GM23338 (cell line): Measurements from ENCODE around the gene PIM2. TPM values are rescaled to one million over a fixed set of nuclear protein-coding genes. Genes with fewer than 3 reads are reported as not detected.

Experiments
- ATAC-seq: fragments of 200-7000 bp; cut with Tn5 transposase; 3 replicates; pipeline ENCODE4 v1.9.1; 2020
- DNase-seq: peaks from one replicate; pipeline ENCODE4 v3.0.0-alpha.2; 2015; ENCODE audit warnings: low spot score
- H2AFZ ChIP-seq: fragments of 200-600 bp; sonication (generic); 2 replicates; pipeline ENCODE4 v1.8.0; 2016; ENCODE audit warnings: antibody characterized with exemption, mild to moderate bottlenecking, moderate library complexity
- H3F3A ChIP-seq: fragments of 200-600 bp; sonication (generic); replicated peaks from 2 replicates; pipeline ENCODE4 v1.8.0; 2017; ENCODE audit warnings: antibody characterized with exemption, mixed run types, low read depth
- H3K27ac ChIP-seq: fragments of 200-600 bp; sonication (generic); 2 replicates; pipeline ENCODE4 v1.6.1; 2016; ENCODE audit warnings: low read depth
- H3K27me3 ChIP-seq: fragments of 200-600 bp; sonication (generic); 2 replicates; pipeline ENCODE4 v1.8.0; 2016; ENCODE audit warnings: mild to moderate bottlenecking, mixed run types, moderate library complexity; ENCODE audit not compliant: insufficient read depth
- H3K36me3 ChIP-seq: fragments of 200-600 bp; sonication (generic); 2 replicates; pipeline ENCODE4 v1.8.0; 2016; ENCODE audit warnings: mild to moderate bottlenecking; ENCODE audit not compliant: insufficient read depth
- H3K4me1 ChIP-seq: fragments of 200-600 bp; sonication (generic); 2 replicates; pipeline ENCODE4 v1.8.0; 2016; ENCODE audit warnings: mild to moderate bottlenecking, moderate library complexity; ENCODE audit not compliant: insufficient read depth
- H3K4me2 ChIP-seq: fragments of 200-600 bp; sonication (generic); 2 replicates; pipeline ENCODE4 v1.7.1; 2017; ENCODE audit warnings: mixed run types
- H3K4me3 ChIP-seq: fragments of 200-600 bp; sonication (generic); 2 replicates; pipeline ENCODE4 v1.6.1; 2016; ENCODE audit warnings: mixed run types
- H3K79me2 ChIP-seq: fragments of 200-600 bp; sonication (generic); replicated peaks from 2 replicates; pipeline ENCODE4 v1.8.0; 2017; ENCODE audit warnings: mild to moderate bottlenecking; ENCODE audit not compliant: insufficient read depth
- H3K9me2 ChIP-seq: fragments of 200-600 bp; sonication (generic); 2 replicates; pipeline ENCODE4 v1.8.0; 2017; ENCODE audit not compliant: insufficient read depth
- H4K20me1 ChIP-seq: fragments of 200-600 bp; sonication (generic); replicated peaks from 2 replicates; pipeline ENCODE4 v1.8.0; 2017; ENCODE audit warnings: mild to moderate bottlenecking; ENCODE audit not compliant: insufficient read depth
- H3K27ac Mint-ChIP-seq: 2 replicates; pipeline ENCODE4 v1.8.0; 2020; ENCODE audit warnings: inconsistent platforms, mild to moderate bottlenecking, moderate library complexity, mixed read lengths
- H3K27me3 Mint-ChIP-seq: 3 replicates; pipeline ENCODE4 v1.8.0; 2022; ENCODE audit warnings: low read depth, mild to moderate bottlenecking, moderate library complexity, mixed read lengths, inconsistent platforms; ENCODE audit not compliant: insufficient read depth, poor library complexity
- H3K36me3 Mint-ChIP-seq: 3 replicates; pipeline ENCODE4 v1.8.0; 2021; ENCODE audit warnings: low read depth, mild to moderate bottlenecking, inconsistent platforms, moderate library complexity, mixed read lengths
- H3K4me1 Mint-ChIP-seq: 3 replicates; pipeline ENCODE4 v1.8.0; 2020; ENCODE audit warnings: mild to moderate bottlenecking, inconsistent platforms, mixed read lengths
- H3K4me3 Mint-ChIP-seq: 3 replicates; pipeline ENCODE4 v1.8.0; 2021; ENCODE audit warnings: moderate library complexity, mild to moderate bottlenecking, inconsistent platforms, mixed read lengths
- H3K9me3 Mint-ChIP-seq: 3 replicates; pipeline ENCODE4 v1.8.0; 2020; ENCODE audit warnings: moderate library complexity, mild to moderate bottlenecking, inconsistent platforms, mixed read lengths
- CREB1 ChIP-seq: fragments of 250-450 bp; sonication (Bioruptor Pico); IDR thresholded peaks from 2 replicates; pipeline ENCODE4 v1.5.0; 2020; ENCODE audit warnings: low read depth, mild to moderate bottlenecking, moderate library complexity
- EZH2phosphoT487 ChIP-seq: fragments of 200-600 bp; sonication (generic); IDR thresholded peaks from one replicate; pipeline ENCODE4 v1.8.1; 2018; ENCODE audit warnings: antibody characterized with exemption; ENCODE audit not compliant: unreplicated experiment
- NANOG ChIP-seq: IDR thresholded peaks from 2 replicates; pipeline ENCODE4 v1.6.1; 2016; ENCODE audit warnings: antibody characterized with exemption, borderline replicate concordance
- POLR2AphosphoS5 ChIP-seq: IDR thresholded peaks from 2 replicates; pipeline ENCODE4 v1.6.1; 2016; ENCODE audit warnings: antibody characterized with exemption, low read depth
- STAT1 ChIP-seq: IDR thresholded peaks from one replicate; pipeline ENCODE4 v1.6.1; 2016; ENCODE audit warnings: antibody characterized with exemption; ENCODE audit not compliant: unreplicated experiment
- ZNF114 ChIP-seq: fragments of 250-450 bp; sonication (Bioruptor Pico); IDR thresholded peaks from 2 replicates; pipeline ENCODE4 v1.5.0; 2020; ENCODE audit warnings: mild to moderate bottlenecking, moderate library complexity
- polyA plus RNA-seq: library from polyadenylated mRNA; unstranded; fragments of >200 nt; fragmentation: Nextera tagmentation; extraction: Ambion mirVana; gene quantifications from 2 replicates; pipeline ENCODE4 v1.2.1, GENCODE V29; 2016
- total RNA-seq: library from RNA; depleted of rRNA; stranded (reverse); fragments of >200 nt; shearing (Covaris generic); gene quantifications from 2 replicates; pipeline ENCODE4 v1.2.3, GENCODE V29; 2014
- TF ChIP-seq, protein P1 (sequence below): fragments of 250-450 bp; sonication (Bioruptor Pico); IDR thresholded peaks from 2 replicates; pipeline ENCODE4 v1.5.0; 2020; ENCODE audit warnings: mild to moderate bottlenecking, moderate library complexity
- TF ChIP-seq, protein P2 (sequence below): IDR thresholded peaks from 2 replicates; pipeline ENCODE4 v1.6.1; 2016; ENCODE audit warnings: antibody characterized with exemption

The PIM2 gene
- total and polyA plus RNA-seq, 2 experiments from 2014 or later, result 237 to 359 TPM

DNA sequence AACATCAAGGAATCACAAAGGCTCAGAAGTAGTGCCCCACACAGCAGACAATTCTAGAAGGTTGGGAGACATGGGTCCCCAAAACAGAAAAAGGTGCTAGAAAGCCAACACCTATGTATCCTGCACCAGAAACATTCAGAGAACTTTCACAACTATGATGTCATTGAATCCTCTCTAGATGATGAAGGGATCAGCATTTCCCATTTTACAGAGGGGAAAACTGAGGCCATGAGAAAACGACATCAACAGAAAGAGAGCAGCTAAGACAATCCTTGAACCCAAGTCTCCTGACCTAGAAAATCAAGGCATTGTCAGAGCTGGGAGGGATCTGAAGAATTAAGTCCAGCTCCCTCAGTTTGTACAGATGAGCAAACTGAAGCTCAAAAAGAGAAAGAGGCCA, 49.6 kb upstream of the PIM2 start (continued):
- TF ChIP-seq, protein P1, sequence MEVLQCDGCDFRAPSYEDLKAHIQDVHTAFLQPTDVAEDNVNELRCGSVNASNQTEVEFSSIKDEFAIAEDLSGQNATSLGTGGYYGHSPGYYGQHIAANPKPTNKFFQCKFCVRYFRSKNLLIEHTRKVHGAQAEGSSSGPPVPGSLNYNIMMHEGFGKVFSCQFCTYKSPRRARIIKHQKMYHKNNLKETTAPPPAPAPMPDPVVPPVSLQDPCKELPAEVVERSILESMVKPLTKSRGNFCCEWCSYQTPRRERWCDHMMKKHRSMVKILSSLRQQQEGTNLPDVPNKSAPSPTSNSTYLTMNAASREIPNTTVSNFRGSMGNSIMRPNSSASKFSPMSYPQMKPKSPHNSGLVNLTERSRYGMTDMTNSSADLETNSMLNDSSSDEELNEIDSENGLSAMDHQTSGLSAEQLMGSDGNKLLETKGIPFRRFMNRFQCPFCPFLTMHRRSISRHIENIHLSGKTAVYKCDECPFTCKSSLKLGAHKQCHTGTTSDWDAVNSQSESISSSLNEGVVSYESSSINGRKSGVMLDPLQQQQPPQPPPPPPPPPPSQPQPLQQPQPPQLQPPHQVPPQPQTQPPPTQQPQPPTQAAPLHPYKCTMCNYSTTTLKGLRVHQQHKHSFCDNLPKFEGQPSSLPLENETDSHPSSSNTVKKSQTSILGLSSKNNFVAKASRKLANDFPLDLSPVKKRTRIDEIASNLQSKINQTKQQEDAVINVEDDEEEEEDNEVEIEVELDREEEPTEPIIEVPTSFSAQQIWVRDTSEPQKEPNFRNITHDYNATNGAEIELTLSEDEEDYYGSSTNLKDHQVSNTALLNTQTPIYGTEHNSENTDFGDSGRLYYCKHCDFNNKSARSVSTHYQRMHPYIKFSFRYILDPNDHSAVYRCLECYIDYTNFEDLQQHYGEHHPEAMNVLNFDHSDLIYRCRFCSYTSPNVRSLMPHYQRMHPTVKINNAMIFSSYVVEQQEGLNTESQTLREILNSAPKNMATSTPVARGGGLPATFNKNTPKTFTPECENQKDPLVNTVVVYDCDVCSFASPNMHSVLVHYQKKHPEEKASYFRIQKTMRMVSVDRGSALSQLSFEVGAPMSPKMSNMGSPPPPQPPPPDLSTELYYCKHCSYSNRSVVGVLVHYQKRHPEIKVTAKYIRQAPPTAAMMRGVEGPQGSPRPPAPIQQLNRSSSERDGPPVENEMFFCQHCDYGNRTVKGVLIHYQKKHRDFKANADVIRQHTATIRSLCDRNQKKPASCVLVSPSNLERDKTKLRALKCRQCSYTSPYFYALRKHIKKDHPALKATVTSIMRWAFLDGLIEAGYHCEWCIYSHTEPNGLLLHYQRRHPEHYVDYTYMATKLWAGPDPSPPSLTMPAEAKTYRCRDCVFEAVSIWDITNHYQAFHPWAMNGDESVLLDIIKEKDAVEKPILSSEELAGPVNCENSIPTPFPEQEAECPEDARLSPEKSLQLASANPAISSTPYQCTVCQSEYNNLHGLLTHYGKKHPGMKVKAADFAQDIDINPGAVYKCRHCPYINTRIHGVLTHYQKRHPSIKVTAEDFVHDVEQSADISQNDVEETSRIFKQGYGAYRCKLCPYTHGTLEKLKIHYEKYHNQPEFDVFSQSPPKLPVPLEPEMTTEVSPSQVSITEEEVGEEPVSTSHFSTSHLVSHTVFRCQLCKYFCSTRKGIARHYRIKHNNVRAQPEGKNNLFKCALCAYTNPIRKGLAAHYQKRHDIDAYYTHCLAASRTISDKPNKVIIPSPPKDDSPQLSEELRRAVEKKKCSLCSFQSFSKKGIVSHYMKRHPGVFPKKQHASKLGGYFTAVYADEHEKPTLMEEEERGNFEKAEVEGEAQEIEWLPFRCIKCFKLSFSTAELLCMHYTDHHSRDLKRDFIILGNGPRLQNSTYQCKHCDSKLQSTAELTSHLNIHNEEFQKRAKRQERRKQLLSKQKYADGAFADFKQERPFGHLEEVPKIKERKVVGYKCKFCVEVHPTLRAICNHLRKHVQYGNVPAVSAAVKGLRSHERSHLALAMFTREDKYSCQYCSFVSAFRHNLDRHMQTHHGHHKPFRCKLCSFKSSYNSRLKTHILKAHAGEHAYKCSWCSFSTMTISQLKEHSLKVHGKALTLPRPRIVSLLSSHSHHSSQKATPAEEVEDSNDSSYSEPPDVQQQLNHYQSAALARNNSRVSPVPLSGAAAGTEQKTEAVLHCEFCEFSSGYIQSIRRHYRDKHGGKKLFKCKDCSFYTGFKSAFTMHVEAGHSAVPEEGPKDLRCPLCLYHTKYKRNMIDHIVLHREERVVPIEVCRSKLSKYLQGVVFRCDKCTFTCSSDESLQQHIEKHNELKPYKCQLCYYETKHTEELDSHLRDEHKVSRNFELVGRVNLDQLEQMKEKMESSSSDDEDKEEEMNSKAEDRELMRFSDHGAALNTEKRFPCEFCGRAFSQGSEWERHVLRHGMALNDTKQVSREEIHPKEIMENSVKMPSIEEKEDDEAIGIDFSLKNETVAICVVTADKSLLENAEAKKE (CRISPR knock-in tag), result no peak
- no peak for TF ChIP-seq ZNF114
- TF ChIP-seq EZH2phosphoT487, result no peak
- no peak for TF ChIP-seq STAT1
- no peak for TF ChIP-seq CREB1 (CRISPR knock-in tag)
- TF ChIP-seq NANOG, result no peak
- no peak for TF ChIP-seq POLR2AphosphoS5
- TF ChIP-seq, protein P2, sequence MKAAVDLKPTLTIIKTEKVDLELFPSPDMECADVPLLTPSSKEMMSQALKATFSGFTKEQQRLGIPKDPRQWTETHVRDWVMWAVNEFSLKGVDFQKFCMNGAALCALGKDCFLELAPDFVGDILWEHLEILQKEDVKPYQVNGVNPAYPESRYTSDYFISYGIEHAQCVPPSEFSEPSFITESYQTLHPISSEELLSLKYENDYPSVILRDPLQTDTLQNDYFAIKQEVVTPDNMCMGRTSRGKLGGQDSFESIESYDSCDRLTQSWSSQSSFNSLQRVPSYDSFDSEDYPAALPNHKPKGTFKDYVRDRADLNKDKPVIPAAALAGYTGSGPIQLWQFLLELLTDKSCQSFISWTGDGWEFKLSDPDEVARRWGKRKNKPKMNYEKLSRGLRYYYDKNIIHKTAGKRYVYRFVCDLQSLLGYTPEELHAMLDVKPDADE, result no peak

DNA sequence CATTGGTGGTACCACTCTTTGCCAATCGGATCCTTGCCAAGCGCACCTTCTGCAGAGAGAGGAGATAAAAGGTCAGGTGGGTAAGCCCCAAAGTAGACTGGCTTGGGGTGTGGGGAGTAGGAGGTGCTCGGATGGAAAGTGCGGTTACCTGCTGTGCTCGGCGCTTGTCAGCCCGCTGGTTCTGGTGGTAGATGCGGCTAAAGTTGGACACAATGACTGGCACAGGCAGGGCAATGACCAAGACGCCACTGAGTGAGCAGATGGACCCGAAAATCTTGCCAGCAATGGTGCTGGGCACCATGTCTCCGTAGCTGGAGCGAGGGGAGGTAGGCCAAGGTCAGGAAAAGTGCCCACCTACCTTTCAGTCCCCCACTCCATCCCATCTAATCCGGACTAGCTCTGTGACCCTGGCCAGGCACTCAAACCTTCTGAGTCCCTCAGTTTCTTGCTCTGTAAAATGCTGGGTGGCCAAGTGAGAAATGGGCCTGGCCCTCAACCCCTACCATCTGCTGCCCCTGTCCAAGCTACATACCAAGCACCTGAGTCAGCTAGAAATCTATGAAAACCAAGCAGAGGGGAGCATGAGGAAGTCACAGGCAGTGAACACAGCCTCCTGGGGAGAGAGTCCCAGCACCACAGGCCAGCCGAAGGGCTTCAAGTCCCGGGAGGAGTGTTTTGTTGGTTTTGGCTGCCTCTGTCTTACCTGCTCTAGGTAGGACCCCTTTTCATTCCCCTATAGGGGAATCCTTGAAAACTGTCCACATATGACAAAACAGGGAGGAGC, 48.2 kb upstream of the PIM2 start:
- Histone ChIP-seq H3K9me2 (no peaks in the 10 kb centered on the region), H3K4me2 (no peak overlapping the region), H3K27me3 (no peaks in the 10 kb centered on the region), H2AFZ (no peak overlapping the region), H4K20me1 (no peaks in the 10 kb centered on the region), H3K4me3 (no peak overlapping the region), H3K36me3 (no peaks in the 10 kb centered on the region), H3F3A (no peaks in the 10 kb centered on the region), H3K79me2 (no peaks in the 10 kb centered on the region), H3K4me1 (no peaks in the 10 kb centered on the region), H3K27ac (no peak overlapping the region)
- Mint-ChIP-seq H3K27ac (no peak overlapping the region), H3K4me3 (no peak overlapping the region), H3K27me3 (peaks cover 2% of the 10 kb centered on the region), H3K4me1 (peaks cover 8% of the 10 kb centered on the region; the same call in 1 of the 3 replicates), H3K36me3 (peaks cover 6% of the 10 kb centered on the region; the same call in 1 of the 3 replicates), H3K9me3 (no peaks in the 10 kb centered on the region)
- DNase-seq (no peak), ATAC-seq (no peak)
- TF ChIP-seq EZH2phosphoT487 (no peak), NANOG (no peak)
- TF ChIP-seq, protein P1 (CRISPR knock-in tag), result no peak
